GM10847 (cell line): Measurements from ENCODE around the gene TBCCD1.

Source experiments
- POLR2A ChIP-seq: IDR thresholded peaks from 2 replicates; pipeline ENCODE4 v1.6.1; 2011; ENCODE audit not compliant: insufficient read length; ENCODE audit errors: extremely low read depth

The TBCCD1 gene

GRCh38 chr3:186567072-186567921 lies at the start of gene TBCCD1:
TSS of gene TBCCD1 (minus strand) at chr3:186567339. CDS start at chr3:186564329, 3,010 bp downstream.
- peak; percentile 86 for TF ChIP-seq POLR2A

- no peak for TF ChIP-seq POLR2A
Observed at GRCh38 chr3:186616299-186616617, 49.1 kb upstream of the TBCCD1 start.

GRCh38 chr3:186614597-186615483 lies 47.7 kb upstream of the TBCCD1 start:
- no peak for TF ChIP-seq POLR2A

GRCh38 chr3:186614266-186614596 lies 47.1 kb upstream of the TBCCD1 start:
- no peak for TF ChIP-seq POLR2A

GRCh38 chr3:186613637-186614265 lies 46.6 kb upstream of the TBCCD1 start:
- no peak for TF ChIP-seq POLR2A

- no peak for TF ChIP-seq POLR2A
Observed at GRCh38 chr3:186612721-186613636, 45.8 kb upstream of the TBCCD1 start, which contains the start of gene AHSG. TSS of gene AHSG (plus strand) at chr3:186613060. CDS start at chr3:186613142, 82 bp downstream.

GRCh38 chr3:186612065-186612464 lies 44.9 kb upstream of the TBCCD1 start:
- TF ChIP-seq POLR2A: no peak

- TF ChIP-seq POLR2A: no peak
Observed at GRCh38 chr3:186609247-186609868, 42.2 kb upstream of the TBCCD1 start.

- no peak for TF ChIP-seq POLR2A
Observed at GRCh38 chr3:186608624-186609215, 41.6 kb upstream of the TBCCD1 start.

GRCh38 chr3:186605561-186606545 lies 38.7 kb upstream of the TBCCD1 start:
- TF ChIP-seq POLR2A: no peak

- no peak for TF ChIP-seq POLR2A
Observed at GRCh38 chr3:186605078-186605477, 37.9 kb upstream of the TBCCD1 start.

GRCh38 chr3:186603159-186603558 lies 36.0 kb upstream of the TBCCD1 start:
- no peak for TF ChIP-seq POLR2A

GRCh38 chr3:186600896-186601295 lies 33.8 kb upstream of the TBCCD1 start:
- no peak for TF ChIP-seq POLR2A
